ENCODE data around the gene KLF4.
"Not testable (repeated sequence)": the region's sequence is repeated elsewhere in the genome, so short reads cannot be mapped to it uniquely, and the experiment has no call there.

Gene KLF4
- long read RNA-seq, donor 1, partial matches to known transcripts = 0 of 3 reads
- long read RNA-seq, donor 1, other reads (novel, unspliced or antisense) = 0 of 3 reads
- long read RNA-seq, donor 2, partial matches to known transcripts = 5 of 9 reads
- long read RNA-seq, donor 2, other reads (novel, unspliced or antisense) = 0 of 9 reads
- long read RNA-seq, donor 3, partial matches to known transcripts = 0 of 1 reads
- long read RNA-seq, donor 3, other reads (novel, unspliced or antisense) = 0 of 1 reads
- long read RNA-seq, donor 4, partial matches to known transcripts = 0 of 3 reads
- long read RNA-seq, donor 4, other reads (novel, unspliced or antisense) = 0 of 3 reads
- long read RNA-seq, donor 5, partial matches to known transcripts = 0 of 1 reads
- long read RNA-seq, donor 5, other reads (novel, unspliced or antisense) = 0 of 1 reads
- long read RNA-seq, donor 6, partial matches to known transcripts = 0 of 7 reads
- long read RNA-seq, donor 6, other reads (novel, unspliced or antisense) = 0 of 7 reads
- long read RNA-seq, donor 7, transcript KLF4-205 (3 exons, 2,393 nt) = major isoform, 6 of 10 reads
- long read RNA-seq, donor 7, partial matches to known transcripts = 0 of 10 reads
- long read RNA-seq, donor 7, other reads (novel, unspliced or antisense) = 0 of 10 reads
- long read RNA-seq, donor 8, partial matches to known transcripts = 0 of 1 reads
- long read RNA-seq, donor 8, other reads (novel, unspliced or antisense) = 0 of 1 reads

DNA sequence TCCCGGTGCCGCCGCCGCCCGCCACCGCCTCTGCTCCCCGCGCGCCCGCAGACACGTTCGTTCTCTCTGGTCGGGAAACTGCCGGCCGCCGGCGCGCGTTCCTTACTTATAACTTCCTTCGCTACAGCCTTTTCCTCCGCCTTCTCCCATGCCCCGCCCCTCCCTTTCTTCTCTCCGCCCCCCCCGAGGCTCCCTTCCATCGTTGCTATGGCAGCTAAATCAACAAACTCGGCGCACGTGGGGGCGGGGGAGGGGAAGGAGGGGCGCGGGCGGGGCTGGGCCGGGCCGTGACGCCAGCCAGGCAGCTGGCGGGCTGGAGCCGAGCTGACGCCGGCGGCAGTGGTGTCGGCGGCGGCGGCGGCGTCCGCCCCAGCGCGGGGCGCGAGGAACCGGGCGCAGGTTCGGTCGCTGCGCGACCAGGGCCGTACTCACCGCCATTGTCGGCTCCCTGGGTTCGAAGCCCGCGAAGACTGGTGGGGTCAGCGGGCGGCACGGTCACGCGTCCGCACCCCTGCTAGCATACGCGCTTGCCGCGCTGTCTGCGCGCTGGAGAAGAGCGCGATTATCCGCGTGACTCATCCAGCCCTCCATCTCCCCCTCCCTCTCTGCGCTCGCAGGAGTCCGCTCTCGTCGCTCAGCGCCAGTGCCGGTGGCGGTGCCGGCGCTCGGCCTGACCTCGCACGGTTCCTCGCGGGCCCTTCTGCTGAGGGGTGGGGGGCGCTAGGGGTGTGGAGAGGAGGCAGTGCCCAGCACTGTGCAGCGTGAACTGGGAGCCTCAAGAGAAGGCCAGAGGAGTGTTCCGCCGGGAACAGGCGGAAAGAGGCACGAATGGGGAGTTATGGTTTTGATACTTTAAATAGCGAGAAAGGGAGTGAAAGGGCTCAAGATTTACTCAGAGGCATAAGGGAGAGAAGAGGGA, at the start of gene KLF4:
Gene KLF4, minus strand, starts transcription at position 83 of the 919 bp plus-strand sequence. CDS start 597 bp downstream, outside the sequence.
- peak; percentile 93 for DNase-seq

DNA sequence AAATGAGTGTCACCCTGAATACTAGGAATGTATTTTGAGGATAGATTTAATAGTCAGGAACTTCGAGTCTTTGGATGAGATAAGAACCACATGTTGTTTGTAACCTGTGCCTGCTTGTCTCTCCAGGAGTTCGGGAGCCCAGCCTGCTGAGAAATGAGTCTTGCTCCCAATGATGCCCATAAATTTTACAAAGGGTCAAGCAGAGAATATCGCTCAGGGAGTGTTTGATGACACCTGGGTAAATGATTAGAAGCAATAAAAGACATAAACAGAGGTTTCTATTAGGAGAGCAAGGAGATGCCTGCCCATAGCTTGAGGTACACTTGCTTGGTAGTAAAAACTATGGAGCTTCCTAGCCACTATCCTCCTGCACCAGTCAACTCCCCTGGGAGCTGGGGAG, 46.9 kb upstream of the KLF4 start:
- DNase-seq = no peak

DNA sequence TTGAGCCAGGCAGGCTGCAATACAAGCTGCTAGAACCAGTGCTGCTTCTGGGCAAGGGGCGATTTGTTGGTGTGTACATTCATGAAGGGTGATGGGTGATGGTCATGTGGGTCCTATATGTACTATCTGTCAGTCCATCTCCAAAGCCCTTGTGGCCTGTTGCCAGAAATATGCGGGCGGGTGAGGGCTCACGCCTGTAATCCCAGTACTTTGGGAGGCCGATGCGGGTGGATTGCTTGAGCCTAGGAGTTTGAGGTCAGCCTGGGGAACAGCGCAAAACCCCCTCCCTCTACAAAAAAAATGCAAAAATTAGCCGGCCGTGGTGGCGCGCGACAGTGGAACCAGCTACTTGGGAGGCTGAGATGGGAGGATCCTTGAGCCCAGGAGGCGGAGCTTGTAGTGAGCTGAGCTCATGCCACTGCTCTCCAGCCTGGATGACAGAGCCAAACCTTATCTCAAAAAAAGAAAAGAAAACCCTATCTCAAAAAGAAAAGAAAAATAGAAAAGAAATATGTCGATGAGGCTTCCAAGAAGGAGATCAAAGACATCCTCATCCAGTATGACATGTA, 45.0 kb upstream of the KLF4 start:
- no peak for DNase-seq

DNA sequence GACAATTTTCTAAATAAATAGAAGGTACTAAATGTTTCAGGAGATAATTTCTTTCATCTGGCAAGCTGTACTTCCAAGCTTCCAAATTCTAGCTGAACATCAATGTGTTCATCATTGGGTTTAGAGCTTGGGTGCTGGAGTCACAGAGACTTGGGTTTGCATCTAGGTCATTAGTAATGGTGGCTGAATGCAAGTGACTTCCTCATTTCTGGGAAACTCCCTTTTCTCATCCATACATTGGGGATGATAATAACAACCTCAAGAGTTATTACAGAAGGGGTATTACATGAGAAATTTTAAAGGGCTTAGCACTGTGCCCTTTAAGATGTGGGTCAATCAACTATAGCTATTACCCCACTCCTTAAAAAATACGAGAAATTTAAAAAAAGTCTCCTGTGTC, 41.1 kb upstream of the KLF4 start:
- DNase-seq = no peak

DNA sequence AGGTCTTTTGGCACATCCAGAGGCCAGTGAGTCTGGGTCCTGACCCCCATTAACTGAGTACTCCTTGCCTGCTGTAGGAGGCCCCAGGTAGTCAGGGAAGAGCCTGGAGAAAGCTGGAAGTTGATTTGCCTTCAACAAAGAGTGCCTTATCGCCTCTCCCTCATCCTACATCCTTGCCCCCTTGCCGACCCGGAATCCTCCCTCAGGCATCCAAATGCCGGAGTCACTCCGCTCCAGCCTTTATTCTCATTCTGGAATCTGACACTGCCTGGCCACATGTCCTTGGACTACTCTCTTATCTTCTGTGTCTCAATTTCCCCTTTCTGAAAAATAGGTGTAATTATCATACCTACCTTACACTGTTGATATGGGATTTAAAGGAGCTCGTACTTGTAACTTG, 39.1 kb upstream of the KLF4 start:
- DNase-seq = no peak

DNA sequence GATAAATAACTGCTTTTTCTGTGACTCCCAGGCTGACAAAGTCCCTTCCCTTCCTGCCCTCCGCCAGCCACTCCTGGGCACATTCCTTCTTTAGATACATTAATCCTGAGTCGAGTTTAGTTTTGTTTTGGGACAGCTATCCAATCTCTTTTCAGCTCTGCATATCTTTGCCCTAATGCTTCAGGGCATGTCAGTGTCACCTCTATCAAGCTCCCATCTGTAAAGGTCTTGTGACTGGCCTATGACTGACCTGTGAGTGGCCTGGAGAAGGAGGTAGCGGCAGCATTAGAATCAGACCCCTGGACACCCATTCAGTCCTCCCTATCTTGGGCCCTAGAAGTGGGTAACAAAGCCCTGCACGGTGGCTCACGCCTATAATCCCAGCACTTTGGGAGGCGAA, 34.0 kb upstream of the KLF4 start:
- no peak for DNase-seq

DNA sequence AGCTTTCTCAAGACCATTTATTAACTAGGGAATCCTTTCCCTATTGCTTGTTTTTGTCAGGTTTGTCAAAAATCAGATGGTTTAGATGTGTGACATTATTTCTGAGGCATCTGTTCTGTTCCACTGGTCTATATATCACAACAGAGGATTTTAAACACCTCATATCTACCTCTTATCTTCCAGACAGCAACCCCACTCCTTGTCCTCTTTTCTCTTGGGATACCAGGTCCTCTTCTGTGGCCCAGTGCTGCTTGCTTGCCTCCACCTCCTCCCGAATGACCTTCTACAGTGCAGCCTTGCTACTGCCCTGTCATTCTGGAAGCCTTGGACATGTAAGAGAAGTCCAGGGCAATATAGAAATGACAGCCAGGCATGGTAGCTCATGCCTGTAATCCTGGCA, 30.6 kb upstream of the KLF4 start:
- DNase-seq = no peak

DNA sequence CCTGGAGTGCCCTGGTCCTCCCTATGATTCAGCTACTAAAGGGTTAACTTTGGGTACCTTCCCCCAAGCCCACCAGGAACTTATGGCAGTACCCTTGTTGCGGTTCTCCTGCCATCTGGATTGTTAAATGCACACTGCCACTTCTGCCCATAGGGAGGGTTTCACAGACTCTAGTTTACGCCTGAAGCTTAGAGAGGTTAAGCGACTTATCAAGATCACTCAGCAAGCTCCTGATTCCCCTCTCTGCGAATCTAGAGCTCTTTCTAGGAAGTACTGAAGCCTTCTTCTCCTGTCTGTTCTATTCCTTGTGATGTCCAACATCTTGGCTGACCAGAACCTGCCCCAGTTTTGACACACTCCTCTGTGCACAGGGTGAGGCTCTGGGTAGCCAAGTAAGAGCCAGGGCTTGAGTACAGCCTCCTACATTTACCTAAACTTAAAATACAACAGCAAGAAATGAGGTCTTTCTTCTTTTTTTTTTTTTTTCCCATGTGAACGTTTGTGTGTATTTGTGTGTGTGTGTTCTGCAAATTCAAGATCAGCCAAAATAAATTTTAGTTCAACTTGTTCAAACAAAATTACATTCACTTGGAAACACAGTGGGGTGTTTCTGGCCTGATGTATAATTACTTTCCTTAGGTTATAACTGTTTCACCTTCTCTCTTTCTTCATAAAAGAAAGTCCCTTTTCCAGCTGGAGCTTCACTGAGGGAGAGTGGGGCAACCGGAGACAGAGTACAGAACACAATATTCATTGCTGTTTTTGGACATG, 28.7 kb upstream of the KLF4 start:
- DNase-seq = no peak

DNA sequence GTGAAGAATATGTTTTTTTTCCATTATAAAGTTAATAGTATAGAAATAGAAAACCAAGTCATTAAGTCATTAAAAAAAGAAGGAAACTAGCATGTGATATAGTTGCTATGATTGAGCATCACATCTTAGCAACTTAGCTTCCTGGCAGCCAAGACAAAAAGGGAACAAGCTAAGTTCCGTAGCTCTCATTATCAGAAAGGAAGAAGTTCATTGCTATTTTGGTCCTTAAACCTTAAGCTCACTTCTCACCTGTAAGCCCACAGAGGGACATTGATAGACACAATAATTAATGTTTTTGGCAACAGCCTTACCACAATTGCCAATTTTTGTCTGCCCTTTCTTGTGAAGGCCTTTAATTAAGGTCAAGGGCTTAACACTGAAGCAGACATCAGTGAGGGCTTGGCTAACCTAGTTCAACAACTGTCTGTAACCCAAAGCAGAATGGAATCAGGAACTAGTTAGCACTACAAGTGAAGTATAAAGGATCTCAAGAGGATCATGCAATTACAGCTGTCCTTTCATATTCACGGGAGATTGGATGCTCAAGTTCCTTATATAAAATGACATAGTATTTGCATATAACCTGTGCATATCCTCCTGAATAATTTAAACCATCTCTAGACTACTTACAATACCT, 24.0 kb upstream of the KLF4 start:
- no peak for DNase-seq

DNA sequence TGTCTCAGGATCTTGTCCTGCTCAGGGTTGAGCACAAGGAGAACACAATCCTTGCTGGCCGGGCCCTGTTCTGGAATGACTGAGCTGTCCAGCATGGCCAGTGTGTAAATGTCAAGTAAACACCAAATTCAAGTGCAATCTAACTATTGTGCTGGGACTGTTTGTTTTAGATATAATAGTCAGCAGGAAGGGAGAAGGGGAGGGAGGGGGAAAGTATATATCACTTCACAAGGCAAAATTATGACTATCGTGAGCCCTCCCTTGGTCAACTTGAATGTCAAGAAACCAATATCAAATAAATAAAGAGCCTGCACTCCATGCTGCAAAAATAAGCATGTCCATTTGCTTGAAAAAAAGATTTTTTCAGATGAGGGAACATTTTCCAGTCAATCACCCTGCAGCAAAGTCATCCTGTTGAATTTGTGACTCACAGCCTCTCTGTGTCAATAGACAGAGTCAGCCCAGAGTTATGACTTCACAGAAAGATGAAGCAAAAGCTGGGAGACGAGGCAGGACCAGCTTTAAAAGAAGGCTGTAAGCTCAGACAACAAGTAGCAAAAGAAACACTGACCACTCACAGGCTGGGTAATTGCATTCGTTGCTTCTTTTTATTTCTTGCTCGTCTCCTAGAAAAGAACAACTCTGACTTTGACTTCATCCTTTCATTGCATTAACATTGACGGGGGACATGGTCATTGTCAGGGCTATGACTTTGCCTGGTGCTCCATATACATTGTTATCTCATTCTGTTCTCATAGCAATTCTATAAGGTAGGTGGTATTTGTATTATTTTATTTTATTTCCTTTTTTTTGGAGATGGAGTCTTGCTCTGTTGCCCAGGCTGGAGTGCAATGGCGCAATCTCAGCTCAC, 15.3 kb upstream of the KLF4 start:
- DNase-seq = no peak

DNA sequence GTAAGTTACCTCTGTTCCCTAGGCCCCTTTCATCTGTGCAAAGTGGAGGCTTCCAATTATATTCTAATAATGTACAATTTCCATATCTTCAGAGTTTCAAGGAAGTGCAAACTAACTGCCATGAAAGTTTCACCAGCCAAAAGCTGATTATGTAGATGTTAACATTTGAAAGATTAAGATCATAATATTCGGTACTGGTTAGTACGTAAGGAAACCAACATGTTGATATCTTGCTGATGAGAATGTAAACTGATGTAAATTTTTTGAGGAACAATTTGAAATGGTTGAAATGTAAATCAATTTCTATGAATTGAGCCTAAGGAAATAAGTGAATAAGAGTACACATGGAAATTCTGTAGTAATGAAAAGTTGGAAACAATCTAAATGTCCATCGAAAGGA, 12.9 kb upstream of the KLF4 start:
- no peak for DNase-seq

DNA sequence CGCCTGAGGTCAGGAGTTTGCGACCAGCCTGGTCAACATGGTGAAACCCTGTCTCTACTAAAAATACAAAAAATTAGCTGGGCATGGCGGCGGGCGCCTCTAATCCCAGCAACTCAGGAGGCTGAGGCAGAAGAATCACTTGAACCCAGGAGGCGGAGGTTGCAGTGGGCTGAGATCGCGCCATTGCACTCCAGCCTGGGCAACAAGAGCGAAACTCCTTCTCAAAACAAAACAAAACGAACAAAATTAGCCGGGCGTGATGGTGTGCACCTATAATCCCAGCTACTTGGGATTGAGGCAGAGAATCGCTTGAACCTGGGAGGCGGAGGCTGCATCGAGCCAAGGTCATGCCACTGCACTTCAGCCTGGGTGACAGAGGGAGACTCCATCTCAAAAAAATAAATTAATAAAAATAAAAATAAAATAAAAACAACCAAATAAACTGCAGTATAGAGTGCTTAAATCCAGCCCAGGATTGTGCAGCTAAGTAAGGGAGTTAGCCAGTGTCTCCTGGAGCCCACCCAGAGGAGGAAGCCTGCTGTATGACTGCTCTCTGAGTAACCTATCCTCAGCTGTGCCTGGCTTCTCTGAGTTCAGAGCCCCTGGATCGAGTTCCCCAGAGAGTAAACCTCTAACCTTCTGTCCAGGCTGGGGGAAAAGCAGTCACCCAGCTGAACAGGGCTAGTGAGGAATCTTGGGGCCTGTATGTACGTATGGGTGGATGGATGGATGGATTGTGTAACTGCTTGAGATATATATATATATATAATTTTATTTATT, 11.0 kb upstream of the KLF4 start:
- not testable (repeated sequence) for DNase-seq

DNA sequence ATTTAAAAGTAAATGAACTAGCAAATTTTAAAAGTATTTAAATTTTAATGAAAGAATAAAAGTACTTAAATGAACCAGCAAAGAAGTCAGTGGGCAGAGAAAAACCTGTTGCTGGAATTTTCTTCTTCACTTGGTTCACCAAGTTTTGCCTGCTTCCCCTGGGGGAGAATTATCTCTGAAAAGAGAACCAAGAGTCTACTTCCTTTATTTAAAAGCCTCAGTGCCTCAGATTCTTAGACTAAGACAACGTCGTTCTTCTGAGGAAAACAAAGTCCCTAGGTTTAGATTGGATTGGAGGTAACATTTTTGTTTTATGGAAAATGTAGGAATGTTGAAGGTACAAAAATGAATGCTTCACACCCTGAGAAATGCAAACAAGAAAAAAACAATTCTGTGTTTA, 7.4 kb upstream of the KLF4 start:
- no peak for DNase-seq

DNA sequence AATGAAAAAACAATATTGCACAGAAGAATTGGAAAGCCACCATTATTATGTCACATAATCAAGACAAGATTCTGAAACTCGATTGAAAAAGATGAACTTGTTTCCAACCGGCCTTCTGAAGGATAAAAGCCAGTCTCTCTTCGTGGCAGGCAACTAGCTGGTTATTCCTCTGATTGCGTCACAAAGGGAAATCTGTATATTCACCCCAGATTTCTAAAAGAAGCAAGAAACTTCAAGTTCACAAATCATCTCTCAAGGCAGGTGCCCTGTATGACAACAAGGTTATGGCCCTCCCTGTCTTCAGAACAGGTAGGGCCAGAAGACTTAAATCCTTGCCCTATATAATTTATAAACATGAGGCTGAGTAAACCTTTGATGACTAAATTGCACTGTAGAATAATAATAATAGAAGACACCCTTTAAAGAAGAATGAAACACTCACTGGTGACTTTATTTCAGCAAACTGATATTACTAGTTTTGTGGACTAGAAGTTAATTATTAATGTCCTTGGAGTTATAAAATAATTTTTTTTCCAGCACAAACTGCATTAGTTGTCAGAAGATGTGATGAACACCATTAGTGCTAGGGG, 2.9 kb upstream of the KLF4 start:
- no peak for DNase-seq

DNA sequence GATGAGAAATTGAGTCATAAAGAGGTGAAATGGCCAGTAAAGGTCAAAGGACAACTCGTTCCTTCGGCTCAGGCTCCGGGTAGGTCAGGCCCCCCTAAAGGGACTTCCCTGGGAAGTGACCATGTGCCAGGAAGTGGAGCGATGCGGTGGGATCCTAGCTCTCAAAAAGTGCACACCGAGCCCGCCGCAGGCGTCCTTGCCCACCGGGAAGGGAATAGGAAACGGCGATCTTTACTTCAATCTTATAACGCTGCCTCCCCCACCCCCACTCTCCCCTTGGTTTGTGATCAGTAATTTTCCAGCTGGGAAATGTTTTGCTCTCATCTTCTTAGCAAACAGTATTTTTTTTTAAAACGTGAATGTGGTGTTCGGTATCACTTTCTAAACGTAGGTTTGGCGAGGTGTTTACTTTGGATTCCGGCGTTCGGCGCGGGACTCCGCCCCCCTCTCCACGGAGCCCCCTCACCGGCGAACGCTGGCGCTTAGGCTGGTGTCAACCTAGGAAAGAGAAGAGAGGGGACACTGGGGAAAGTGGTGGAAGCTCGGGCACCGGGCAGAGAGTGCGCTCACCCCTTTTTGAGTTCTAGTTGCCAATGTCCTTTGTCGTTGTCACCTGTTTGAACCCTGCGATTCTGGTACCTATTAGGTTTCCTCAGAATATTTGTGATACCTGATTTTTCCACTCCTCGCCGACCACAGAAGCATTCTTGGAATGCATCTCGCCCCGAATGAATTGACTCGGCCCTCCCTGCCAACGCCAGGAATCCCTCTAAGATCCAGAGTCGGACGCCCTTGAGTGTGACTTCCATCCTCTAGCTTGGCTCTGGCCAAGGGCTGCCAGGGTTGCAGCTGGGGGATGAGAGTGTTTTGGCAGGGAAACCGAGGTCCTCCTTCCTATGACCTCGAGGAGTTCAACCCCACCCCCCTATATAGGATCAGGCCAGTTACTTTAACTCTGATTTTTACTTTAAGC, 1.8 kb upstream of the KLF4 start:
- DNase-seq = peak; percentile 70

DNA sequence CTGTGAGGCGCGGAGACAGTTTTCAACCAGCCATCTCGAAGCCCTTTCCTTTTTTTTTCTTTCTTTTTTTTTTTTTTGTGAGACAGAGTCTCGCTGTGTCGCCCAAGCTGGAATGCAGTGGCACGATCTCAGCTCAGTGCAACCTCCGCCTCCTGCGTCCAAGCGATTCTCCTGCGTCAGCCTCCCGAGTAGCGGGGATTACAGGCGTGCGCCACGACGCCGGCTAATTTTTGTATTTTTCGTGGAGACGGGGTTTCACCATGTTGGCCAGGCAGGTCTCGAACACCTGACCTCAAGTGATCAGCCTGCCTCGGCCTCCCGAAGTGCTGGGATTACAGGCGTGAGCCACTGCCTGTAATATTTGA, 1.0 kb upstream of the KLF4 start:
- not testable (repeated sequence) for DNase-seq

DNA sequence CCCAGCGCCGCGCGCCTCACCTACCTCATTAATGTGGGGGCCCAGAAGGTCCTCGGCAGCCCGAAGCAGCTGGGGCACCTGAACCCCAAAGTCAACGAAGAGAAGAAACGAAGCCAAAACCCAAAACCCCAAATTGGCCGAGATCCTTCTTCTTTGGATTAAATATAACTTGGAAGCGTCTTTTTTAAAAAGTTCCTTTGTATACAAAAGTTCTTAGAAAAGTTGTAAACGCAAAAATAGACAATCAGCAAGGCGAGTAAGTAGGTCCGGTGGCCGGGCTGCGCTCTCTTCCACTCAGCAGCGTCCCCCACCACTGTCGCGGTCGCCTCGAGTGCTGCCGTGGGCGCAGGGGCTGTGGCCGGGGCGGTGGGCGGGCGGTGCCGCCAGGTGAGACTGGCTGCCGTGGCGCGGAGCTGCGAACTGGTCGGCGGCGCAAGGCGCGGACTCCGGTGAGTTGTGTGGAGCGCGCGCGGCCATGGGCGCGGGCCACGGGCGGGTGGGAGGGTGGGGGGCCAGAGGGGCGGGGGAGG, 360 bp downstream of the KLF4 start:
- DNase-seq = peak; percentile 81
